HG03439 (cell line): ENCODE measurements around the gene KAZN.

Experiments
- ATAC-seq: cut with Tn5 transposase; IDR thresholded peaks from one replicate; pipeline ENCODE4 v1.9.1; 2021; ENCODE audit warnings: mild to moderate bottlenecking, moderate library complexity; ENCODE audit not compliant: unreplicated experiment

The KAZN gene

DNA sequence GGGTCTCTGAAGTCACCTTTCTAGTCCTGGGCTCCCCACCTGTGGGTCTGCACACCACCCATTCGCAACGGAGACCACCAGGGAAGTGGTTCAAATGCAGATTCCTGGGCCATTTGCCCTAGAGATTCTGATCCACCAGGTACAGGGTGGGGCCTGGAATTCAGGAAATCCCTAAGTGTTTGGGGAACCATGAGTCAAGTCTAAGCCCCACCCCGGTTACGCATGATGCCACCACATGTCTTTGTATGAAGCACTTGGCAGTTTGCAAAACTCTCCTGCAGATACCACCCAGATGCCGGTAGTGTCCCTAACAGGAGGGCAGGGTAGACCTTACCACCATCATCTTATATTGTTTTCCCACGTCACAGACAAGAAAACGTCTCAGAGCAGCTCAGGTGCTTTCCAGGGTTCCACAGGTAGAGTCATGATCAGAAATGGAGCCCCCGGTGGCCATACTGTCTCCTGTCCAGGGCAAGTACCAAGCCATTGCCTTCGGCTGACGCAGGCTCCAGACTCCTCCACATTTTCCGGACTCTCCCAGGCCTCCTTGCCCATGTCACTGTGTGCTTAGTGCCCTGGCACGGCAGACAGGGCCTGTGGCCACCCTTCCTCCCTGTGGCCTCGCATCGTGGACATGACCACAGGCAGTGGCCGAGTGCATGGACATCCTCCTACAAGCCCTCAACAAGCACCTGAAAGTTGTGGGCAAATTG is 465.9 kb downstream of the KAZN start:
- no peak for ATAC-seq

DNA sequence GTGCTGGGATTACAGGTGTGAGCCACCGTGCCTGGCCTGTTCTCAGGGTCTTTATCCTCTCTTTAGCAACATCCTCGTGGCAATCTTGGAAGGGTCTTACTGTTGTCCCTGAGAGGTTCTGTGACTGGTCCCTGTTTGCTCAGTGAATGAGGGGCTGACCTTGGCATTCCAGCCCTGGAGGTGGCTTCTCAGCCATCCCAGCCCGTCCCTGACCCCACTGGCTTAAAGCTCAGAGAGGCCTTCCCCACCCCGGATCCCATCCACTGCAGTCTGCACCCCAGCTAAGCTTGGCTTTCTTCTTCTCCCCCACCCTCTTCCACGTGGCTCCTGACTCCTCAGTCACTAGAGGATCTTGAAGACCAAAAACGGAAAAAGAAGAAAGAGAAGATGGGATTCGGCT is 466.8 kb downstream of the KAZN start:
- no peak for ATAC-seq

DNA sequence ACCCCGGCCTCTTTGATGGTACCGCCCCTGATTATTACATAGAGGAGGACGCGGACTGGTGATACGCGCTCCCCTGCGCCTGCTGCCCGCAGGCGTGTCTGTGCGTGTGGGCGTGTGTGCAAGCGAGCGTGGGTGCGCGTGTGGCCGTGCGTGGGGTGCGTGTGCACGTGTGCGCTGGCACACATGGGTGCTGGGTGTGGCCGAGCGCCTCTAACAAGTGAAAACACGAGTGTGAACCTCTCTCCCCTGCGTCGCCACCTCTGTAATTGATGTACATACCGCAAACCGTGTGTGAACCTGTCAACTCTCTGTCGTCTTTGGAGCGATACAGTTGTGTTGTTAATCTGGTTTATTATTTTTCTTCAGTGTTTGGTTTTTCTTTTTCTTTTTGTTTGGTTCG is 467.3 kb downstream of the KAZN start:
- ATAC-seq: no peak

DNA sequence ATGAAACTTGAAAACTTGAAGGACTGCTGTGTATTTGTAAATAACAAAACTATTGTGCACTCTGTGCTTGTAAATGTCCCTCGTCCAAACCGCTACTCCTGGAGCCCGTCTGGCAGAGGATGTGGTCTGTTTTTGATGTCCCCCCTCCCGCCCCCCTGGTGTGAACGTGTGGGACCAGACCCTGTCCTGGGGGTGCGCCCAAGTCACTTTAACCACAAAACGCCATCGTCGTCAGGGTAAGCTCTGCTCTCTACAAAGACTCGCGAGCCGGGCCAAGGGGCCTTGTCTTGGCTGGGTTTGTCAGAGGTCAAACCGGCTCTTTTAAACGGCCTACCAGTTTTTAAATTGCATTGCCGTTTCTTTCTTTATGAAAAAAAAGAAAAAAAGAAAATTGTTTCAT is 467.7 kb downstream of the KAZN start:
- no peak for ATAC-seq

DNA sequence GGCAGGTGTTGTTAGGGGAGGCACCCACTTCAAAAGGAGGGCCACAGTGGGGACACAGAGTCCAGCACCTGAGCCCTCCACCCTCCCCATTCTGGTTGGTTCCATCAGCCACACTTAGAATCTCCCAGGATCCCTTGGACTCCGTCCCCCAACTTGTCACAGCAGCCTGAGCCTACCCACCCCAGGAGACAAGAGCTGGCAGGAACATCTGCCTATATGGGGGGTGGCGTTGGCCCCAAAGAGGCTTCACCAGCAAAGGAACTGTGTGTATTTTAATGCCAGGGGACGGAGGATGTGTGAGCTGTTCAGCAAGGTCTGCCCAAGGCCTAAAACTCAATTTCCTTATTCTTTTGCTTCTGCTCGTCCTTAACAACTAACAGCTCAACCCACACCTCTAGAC is 468.7 kb downstream of the KAZN start:
- no peak for ATAC-seq

DNA sequence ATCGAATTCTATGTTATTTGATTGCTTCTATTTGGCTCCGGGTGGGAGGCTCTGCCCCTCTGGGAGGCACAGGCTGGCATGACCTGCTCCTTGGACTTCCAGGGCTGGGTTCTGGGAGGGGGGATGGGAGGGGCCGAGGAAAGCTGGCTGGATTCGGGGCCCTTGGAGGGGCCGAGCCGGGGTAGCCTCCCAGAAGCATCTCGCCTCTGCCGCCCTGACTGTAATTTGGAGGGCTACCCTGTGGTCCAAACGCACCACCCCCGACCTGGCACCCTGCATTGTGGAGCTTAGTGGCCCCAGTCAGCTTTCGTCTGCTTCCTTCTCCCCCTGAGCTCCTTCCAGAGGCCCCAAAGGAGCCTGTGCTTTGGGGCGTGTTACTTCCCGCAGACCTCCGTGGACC is 469.7 kb downstream of the KAZN start:
- no peak for ATAC-seq

DNA sequence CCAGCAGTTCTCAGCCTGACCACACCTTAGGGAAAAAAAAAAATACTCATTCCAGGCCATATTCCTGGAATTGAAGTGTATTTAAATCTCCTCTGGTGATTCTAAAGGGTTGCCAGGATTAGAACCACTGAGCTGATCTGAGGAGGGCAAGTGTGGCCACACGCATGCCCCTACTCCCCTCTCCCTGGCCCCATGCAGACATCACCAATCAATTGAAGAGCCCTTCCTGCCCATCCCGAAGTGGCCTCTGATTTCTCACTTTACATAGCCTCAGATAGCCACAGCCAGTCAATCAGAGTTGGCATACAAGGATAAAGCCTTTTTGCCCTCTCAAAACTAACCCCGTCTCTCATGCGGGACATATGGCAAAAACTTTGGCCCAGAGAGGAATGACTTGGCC is 470.5 kb downstream of the KAZN start:
- no peak for ATAC-seq

DNA sequence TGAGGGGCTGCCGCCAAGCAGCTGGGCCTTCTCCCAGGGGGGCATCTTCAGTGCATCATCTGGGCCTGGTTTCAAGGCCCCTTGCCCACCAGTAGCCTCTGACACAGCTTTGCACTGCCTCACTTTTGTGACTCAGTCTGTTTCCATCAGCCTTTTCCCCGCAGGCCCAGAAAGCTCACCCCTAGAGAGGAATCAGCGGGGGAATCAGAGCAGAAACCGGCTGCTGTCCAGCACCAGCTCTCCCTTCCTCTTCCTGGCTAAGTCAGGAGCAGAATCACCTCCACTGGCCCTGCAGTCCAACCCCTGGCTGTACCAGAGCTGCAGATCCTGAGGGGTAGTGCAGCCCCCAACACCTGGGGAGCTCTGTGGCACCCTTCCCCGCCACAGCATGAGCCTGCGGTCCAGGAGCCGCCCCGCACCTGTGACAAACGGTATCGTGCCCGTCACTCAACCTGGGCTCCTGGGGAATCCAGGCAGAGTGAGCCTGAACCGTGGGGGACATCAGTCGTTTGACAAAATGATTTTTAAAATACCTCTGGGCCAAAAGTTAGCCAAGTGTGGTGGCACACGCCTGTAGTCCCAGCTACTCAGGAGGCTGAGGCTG is 471.8 kb downstream of the KAZN start:
- ATAC-seq: no peak

DNA sequence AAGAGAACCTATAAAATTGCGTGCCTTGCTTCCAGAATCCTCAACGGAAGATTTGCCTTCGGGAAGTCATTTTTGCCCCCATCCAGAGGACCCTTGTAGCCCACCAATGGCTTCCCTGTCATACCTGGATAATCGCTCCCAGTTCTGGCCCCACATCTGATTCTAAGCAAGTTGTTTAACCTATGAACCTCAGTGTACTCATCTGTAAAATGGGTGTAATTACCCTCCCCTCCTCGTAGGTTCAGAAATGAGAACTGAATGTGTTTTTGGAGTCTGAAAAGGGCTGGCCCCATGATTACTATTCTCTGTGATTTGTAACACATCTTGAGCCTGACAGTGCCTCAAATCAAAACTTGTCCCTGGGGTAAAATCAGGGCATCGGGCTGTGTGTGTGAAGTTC is 473.5 kb downstream of the KAZN start:
- ATAC-seq: no peak

DNA sequence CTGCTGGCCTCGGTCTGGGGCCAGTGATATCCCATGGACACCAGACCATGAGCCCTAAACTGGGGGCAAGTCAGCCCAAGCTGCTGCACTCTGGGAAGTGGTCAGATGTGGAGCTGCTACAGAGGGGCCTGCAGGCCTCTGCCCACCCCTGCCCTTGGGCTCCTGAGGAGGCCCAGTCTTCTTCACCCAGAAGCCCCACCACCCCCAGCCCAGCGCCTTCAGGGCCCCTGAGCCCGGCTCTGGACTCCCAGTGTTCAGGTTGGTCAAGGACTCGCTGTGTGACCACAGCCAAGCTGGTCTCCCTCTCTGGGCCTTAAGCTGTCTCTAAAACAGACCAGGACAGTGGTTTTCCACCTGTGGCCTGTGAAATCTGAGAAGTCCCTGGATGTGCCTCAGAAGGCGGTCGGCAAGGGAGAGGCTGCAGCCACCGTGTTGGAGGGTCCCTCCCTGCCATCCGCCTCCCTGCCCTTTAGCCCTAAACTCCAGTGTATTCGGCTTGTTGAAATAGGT is 475.4 kb downstream of the KAZN start:
- ATAC-seq: no peak

DNA sequence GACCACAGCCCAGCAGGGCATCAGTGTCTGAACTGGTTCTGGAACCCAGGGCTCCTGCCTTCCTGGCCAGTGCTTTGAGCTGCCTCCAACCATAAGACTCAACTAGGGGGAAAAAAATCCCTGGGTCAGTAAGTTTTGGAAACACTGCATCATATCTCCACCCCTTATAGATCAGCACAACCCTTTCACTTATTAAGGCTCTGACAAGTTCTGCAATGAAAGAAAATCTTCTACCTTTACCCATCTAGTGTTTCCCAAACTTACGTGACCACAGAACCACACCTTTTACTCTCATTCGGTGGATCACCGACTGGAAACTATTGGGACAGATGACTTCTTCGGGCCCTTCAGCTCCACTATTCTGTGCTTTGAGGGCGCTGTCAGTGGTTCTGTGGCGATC is 476.7 kb downstream of the KAZN start:
- no peak for ATAC-seq

DNA sequence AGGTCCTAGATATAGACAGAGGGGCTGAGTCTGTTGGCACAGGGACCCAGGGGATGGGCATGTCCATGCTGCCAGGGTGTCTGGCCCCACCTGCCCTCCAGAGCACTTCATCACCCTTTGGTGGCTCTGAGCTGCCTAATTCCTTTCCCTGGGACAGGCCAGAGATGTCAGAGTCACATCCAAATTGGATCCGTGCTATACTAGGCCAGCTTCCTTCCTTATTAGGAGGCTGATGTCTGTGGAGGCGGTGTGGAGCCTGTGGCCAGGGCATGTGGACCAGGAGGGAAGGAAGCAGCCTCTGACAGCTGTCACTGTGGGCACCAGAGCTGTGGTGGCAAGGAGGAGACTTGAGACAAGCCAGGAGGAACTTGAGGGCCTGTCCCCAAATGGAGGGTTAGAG is 477.3 kb downstream of the KAZN start:
- no peak for ATAC-seq

DNA sequence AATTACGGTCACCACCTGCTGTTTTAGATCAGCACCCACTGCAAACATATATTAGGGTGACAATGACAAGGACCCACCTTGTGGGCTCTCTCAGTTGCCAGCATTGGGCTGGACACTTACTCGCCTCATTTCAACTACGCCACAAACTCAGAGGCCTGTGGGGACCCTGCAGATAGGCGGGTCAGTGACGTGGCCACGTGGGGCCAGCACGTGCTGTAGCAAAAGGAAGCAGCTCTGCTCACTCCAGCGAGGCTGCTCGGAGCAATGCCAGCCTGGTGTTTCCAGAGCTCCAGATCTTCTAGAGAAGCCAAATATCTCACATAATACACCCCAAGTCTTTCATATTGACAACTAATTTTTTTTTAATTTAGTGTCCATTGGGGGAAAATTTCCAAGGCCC is 478.3 kb downstream of the KAZN start:
- no peak for ATAC-seq

DNA sequence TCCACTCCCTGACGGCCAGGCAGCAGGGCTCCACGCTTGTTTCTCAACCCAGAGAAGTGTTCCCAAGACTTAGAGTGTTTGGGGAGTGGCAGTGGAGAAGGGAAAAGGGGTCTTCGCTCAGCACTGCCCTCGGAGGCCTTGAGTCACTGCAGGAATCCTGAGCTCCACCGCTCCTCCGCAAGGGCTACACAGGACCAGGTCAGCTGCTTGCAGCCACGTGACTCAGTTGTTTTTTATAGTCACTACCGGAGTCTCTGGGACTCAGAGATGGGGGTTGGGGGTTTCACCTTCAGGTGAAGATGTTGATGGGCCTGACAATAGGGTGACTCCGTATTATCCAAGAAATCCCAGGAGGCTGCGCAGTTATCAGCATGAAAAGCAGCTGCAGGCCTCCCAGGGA is 478.9 kb downstream of the KAZN start:
- ATAC-seq: no peak

DNA sequence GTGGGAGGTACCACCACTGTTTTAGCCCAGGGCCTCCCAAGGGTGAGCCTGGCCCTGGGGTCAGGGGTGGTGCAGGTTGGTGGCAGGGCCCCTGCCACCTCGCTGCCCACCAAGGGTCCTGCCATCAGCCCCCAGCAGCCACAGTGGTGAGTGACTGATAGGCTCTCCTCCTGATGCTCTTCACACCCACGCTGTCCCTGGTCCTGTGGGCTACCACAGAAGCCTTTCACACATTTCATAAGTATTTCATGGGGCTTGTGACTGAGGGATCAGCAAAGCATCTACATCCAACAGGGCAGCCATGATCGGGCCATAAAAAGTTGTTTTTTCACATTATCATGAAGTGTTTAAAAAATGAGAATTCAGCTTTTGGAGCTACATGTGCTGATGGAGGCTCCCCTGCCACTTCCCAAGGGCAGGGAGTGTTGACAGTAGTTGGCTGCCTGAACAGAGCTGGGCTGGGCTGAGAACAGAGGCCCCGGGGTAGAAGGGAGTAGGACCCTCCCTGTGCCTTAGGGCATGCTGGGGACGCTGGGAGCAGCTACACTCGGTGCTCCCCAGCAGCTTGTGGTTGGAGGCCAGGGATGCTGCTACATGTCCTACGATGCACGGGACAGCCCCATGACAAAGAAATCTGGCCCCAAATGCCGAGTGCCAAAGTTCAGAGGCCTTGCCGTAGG is 482.0 kb downstream of the KAZN start:
- ATAC-seq: no peak

DNA sequence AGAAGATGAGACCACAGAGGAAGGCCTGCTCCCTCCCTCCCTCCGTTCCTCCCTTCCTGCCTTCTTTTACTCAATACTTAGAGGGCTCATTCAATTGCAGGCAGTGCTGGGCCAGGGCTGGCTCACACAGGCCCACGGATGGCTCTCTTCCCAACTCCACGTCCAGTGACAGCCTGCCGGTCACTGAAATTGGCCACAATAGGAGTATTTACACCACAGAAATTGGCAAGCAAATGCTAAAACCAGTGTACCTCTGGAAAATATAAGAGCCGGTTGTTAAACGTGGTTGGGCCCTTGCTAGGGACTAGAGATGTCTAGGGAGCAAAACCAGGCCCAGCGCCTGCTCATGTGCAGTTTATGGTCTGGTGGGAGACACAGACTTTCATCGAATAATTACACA is 482.6 kb downstream of the KAZN start:
- no peak for ATAC-seq

DNA sequence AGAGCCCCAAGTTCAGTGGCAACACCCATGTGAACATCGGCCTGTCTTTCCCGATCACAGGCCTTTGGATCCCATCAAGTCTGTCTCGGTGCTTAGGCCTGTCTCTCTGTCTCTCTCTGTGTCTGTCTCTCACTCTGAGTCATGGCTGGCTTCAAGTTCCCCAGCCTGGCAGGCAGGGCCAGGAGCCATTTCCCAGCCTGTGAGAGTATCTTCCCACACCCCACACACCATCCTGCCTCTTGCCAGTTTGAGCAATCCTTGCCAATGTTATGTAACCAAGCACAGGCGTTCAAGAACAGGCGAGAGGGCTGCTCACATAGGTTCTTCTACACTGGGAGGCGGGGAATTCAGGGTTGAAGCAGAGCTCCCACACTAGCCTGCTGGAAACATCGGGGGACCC is 485.1 kb downstream of the KAZN start:
- no peak for ATAC-seq

DNA sequence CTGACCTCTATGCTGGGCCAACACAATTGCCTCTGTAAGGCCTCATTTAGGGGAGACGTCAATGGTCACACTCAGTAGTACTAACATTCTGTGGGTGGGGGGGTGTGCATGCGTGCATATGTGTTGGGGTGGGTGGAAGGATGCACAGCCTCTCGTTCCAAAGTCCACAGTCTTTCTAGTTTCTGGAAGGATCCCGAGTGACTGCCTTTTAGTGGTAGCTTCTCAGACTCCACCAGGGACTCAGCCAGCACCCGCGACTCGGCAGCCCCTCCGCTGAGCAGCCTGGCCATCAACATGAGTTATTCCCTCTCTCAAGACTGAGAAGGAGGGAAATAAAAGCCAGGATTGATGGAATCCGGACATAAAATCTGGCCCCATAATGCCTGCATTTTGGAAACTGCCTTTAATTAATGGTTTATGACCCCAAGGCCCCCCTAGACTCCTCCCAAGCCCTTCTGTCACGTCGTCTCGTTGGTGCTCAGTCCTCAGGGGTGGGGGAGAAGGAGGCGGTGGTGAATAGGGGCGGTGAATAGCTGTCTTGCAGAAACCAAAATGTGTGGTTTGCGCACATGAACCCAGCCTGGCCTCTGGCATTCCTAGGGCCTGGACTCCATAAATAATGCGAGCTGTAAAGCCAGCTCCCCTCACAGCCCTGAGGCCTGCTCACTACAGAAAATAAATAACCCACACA is 489.9 kb downstream of the KAZN start:
- no peak for ATAC-seq

DNA sequence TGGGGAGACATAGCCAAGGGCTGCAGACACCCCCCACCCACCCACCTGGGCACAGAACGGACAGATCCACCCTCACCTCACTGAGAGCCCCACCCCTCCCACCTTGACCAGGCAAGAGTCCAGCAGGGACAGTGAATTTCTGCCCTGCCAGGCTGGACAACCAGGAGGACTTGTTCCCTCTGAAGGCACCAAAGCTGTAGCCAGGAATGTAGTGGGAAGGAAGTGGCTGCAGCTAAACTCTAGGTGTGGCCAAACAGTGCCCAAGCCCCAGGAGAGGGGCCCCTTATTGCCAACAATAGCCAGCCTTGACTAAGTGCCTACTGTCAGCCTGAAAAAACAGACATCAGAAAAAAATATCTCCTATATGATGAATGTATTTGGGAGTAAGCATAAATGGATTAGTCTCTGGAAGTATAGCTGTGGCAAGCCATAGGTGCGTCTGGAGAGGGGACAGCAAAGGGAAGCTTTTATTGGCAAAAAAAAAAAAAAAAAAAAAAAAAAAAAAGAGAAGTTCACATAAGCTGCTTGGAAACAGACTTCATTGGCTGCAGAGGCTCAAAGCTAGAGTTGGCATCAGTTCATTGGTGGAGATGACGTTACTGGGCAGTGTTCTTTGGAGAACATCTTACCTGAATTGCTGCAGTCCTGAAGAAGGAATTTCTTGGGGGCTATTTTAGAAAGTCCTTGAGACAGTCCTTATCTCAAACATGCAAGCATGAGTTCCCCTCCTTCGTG is 490.9 kb downstream of the KAZN start:
- no peak for ATAC-seq

DNA sequence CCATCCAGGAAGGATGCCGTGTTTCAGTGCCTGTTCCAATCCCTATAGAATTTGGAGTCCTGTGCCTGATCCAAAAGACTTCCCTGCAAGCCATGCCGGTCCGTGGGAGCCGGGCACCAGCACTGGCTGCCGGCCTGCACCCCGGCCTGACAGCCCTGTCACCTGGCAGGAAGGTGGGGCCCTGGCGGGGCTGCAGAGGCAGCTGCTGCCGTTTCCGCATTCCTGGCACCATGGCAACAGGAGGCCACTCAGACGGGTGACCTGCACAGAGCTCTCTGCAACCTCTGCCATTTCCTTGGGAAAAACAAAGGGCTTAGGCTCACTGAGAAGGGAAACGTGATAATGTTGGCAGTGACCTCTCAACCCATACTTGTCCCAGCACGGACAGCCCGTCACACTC is 491.9 kb downstream of the KAZN start:
- ATAC-seq: no peak

DNA sequence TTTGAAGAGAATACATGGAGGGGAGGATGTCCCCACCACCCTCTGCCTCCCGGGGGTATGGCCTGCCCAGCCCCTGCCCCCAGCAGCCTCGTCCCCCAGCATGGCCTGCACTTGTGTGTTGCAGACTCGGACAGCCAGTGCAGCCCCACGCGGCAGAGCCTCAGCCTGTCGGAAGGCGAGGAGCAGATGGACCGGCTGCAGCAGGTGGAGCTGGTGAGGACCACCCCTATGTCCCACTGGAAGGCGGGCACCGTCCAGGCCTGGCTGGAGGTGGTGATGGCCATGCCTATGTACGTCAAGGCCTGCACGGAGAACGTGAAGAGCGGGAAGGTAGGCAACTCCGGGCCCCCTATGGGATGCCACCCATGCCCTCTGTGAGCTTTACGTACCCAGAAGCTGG is 495.6 kb downstream of the KAZN start:
- ATAC-seq: no peak
